Activated T-helper 2 cell treated with anti-CD3 and anti-CD28 coated beads, Interferon-gamma antibody, Interleukin-2, Interleukin-4, amounts not matched to agents 10 μg/mL and 5 μg/mL and 100 μg/mL, durations not matched to agents 14 hours and 24 hours and 36 hours (primary cell): ENCODE results near the gene FGL2. TPM values are rescaled to one million over a fixed set of nuclear protein-coding genes. Genes with fewer than 3 reads are reported as not detected.
A peak's percentile ranks its signal among the peaks of the same experiment; 100 is the strongest.

Experiments used
- DNase-seq: peaks from one replicate; pipeline ENCODE4 v3.0.0; 2021; ENCODE audit warnings: low spot score
- H3K27ac Mint-ChIP-seq: one replicate; pipeline ENCODE4 v1.8.0; 2021; ENCODE audit warnings: mixed read lengths
- H3K27me3 Mint-ChIP-seq: one replicate; pipeline ENCODE4 v1.8.0; 2021; ENCODE audit warnings: low read depth, mixed read lengths
- H3K36me3 Mint-ChIP-seq: one replicate; pipeline ENCODE4 v1.8.0; 2021; ENCODE audit warnings: low read depth, mixed read lengths
- H3K4me1 Mint-ChIP-seq: one replicate; pipeline ENCODE4 v1.8.0; 2021; ENCODE audit warnings: low read depth, mixed read lengths
- H3K4me3 Mint-ChIP-seq: one replicate; pipeline ENCODE4 v1.8.0; 2021; ENCODE audit warnings: low read depth, mild to moderate bottlenecking, moderate library complexity, mixed read lengths
- H3K9me3 Mint-ChIP-seq: one replicate; pipeline ENCODE4 v1.8.0; 2021; ENCODE audit warnings: mixed read lengths
- intact Hi-C: fragments of 100-400 bp; cut with micrococcal nuclease; formaldehyde crosslinking; loops from one replicate; pipeline ENCODE4 v1.15.1; 2023
- total RNA-seq: library from RNA; stranded (reverse); gene quantifications from 2 replicates; pipeline ENCODE4 v1.2.3, GENCODE V29; 2022

The FGL2 gene
- 1.1 and 1.2 TPM in 2 replicates for total RNA-seq

- peaks cover 49% of the 10 kb centered on the region for H3K4me1 Mint-ChIP-seq
- intact Hi-C loops: loop anchor here (10.0 kb wide), 1 partner anchor 74 kb away; the partner anchor contains the start of gene CCDC146
- DNase-seq: no peak
- H3K4me3 Mint-ChIP-seq: peak within 1 kb of the TSS; percentile 88
- H3K36me3 Mint-ChIP-seq: no peaks in the 10 kb centered on the region
- no peaks in the 10 kb centered on the region for H3K9me3 Mint-ChIP-seq
- H3K27ac Mint-ChIP-seq: peak within 1 kb of the TSS; percentile 65
- H3K27me3 Mint-ChIP-seq: no peaks in the 10 kb centered on the region
Observed at GRCh38 chr7:77199013-77199966, at the start of gene FGL2. Gene FGL2, minus strand, starts transcription at chr7:77199819. Its CDS starts 26 bp downstream, at chr7:77199793.

- Mint-ChIP-seq H3K9me3 (no peaks in the 10 kb centered on the region), H3K36me3 (no peaks in the 10 kb centered on the region), H3K27me3 (peaks cover 15% of the 10 kb centered on the region)
Observed at GRCh38 chr7:77248154-77248553, 48.5 kb upstream of the FGL2 start.

GRCh38 chr7:77247206-77247850, 47.7 kb upstream of the FGL2 start:
- intact Hi-C loops: loop anchor here (2.0 to 5.0 kb wide), 4 partner anchors 19 to 123 kb away; no protein-coding TSS in a partner anchor
- H3K27me3 Mint-ChIP-seq: peaks cover 14% of the 10 kb centered on the region
- H3K9me3 Mint-ChIP-seq: no peaks in the 10 kb centered on the region

More at GRCh38 chr7:77248154-77248553, 48.5 kb upstream of the FGL2 start:
- H3K4me3 Mint-ChIP-seq: no peak overlapping the region
- no peak overlapping the region for H3K27ac Mint-ChIP-seq
- no peak for DNase-seq
- intact Hi-C loops: loop anchor here (5.0 kb wide), 1 partner anchor 56 kb away; no protein-coding TSS in a partner anchor
- peaks cover 12% of the 10 kb centered on the region for H3K4me1 Mint-ChIP-seq

GRCh38 chr7:77246026-77246640, 46.5 kb upstream of the FGL2 start:
- Mint-ChIP-seq H3K36me3 (no peaks in the 10 kb centered on the region), H3K4me3 (no peak overlapping the region), H3K4me1 (peaks cover 12% of the 10 kb centered on the region), H3K9me3 (no peaks in the 10 kb centered on the region), H3K27me3 (peaks cover 10% of the 10 kb centered on the region), H3K27ac (no peak overlapping the region)
- no peak for DNase-seq
- intact Hi-C loops: loop anchor here (2.0 to 5.0 kb wide), 4 partner anchors 21 to 121 kb away; no protein-coding TSS in a partner anchor

More at GRCh38 chr7:77247206-77247850, 47.7 kb upstream of the FGL2 start:
- Mint-ChIP-seq H3K4me3 (no peak overlapping the region), H3K36me3 (no peaks in the 10 kb centered on the region), H3K4me1 (peaks cover 12% of the 10 kb centered on the region), H3K27ac (no peak overlapping the region)
- peak; percentile 73 for DNase-seq

GRCh38 chr7:77245015-77245755, 45.6 kb upstream of the FGL2 start:
- no peak overlapping the region for H3K27ac Mint-ChIP-seq
- peaks cover 6% of the 10 kb centered on the region for H3K27me3 Mint-ChIP-seq
- no peak for DNase-seq
- H3K36me3 Mint-ChIP-seq: peaks cover under 1% of the 10 kb centered on the region
- intact Hi-C loops: loop anchor here (5.0 kb wide), 1 partner anchor 53 kb away; no protein-coding TSS in a partner anchor
- H3K4me1 Mint-ChIP-seq: peaks cover 14% of the 10 kb centered on the region
- no peaks in the 10 kb centered on the region for H3K9me3 Mint-ChIP-seq
- no peak overlapping the region for H3K4me3 Mint-ChIP-seq

GRCh38 chr7:77244222-77244934, 44.8 kb upstream of the FGL2 start:
- intact Hi-C loops: no loop called here
- H3K9me3 Mint-ChIP-seq: no peaks in the 10 kb centered on the region
- peaks cover 2% of the 10 kb centered on the region for H3K36me3 Mint-ChIP-seq
- DNase-seq: no peak
- no peak overlapping the region for H3K4me3 Mint-ChIP-seq
- peaks cover 20% of the 10 kb centered on the region for H3K4me1 Mint-ChIP-seq
- no peak overlapping the region for H3K27ac Mint-ChIP-seq
- H3K27me3 Mint-ChIP-seq: no peaks in the 10 kb centered on the region

GRCh38 chr7:77242554-77242953, 42.9 kb upstream of the FGL2 start:
- DNase-seq: no peak
- no peaks in the 10 kb centered on the region for H3K9me3 Mint-ChIP-seq
- intact Hi-C loops: no loop called here
- H3K36me3 Mint-ChIP-seq: peaks cover 6% of the 10 kb centered on the region
- no peak overlapping the region for H3K4me3 Mint-ChIP-seq
- no peaks in the 10 kb centered on the region for H3K27me3 Mint-ChIP-seq
- no peak overlapping the region for H3K27ac Mint-ChIP-seq
- H3K4me1 Mint-ChIP-seq: peaks cover 28% of the 10 kb centered on the region

- Mint-ChIP-seq H3K4me3 (no peak overlapping the region), H3K9me3 (no peaks in the 10 kb centered on the region), H3K36me3 (peaks cover 6% of the 10 kb centered on the region), H3K4me1 (peaks cover 28% of the 10 kb centered on the region), H3K27me3 (no peaks in the 10 kb centered on the region), H3K27ac (no peak overlapping the region)
- no peak for DNase-seq
- intact Hi-C loops: no loop called here
Observed at GRCh38 chr7:77242068-77242467, 42.4 kb upstream of the FGL2 start.

GRCh38 chr7:77239471-77239870, 39.9 kb upstream of the FGL2 start:
- intact Hi-C loops: no loop called here
- Mint-ChIP-seq H3K4me3 (no peak overlapping the region), H3K4me1 (peaks cover 17% of the 10 kb centered on the region), H3K36me3 (peaks cover 6% of the 10 kb centered on the region), H3K9me3 (no peaks in the 10 kb centered on the region), H3K27ac (no peak overlapping the region), H3K27me3 (no peaks in the 10 kb centered on the region)
- no peak for DNase-seq

GRCh38 chr7:77238703-77239136, 39.1 kb upstream of the FGL2 start:
- no peak overlapping the region for H3K27ac Mint-ChIP-seq
- peaks cover 16% of the 10 kb centered on the region for H3K4me1 Mint-ChIP-seq
- H3K4me3 Mint-ChIP-seq: no peak overlapping the region
- no peaks in the 10 kb centered on the region for H3K27me3 Mint-ChIP-seq
- DNase-seq: no peak
- no peaks in the 10 kb centered on the region for H3K9me3 Mint-ChIP-seq
- peaks cover 6% of the 10 kb centered on the region for H3K36me3 Mint-ChIP-seq
- intact Hi-C loops: no loop called here

GRCh38 chr7:77235276-77235675, 35.7 kb upstream of the FGL2 start:
- Mint-ChIP-seq H3K36me3 (peaks cover 6% of the 10 kb centered on the region), H3K4me3 (no peak overlapping the region), H3K27me3 (peaks cover 4% of the 10 kb centered on the region), H3K9me3 (peaks cover 8% of the 10 kb centered on the region), H3K4me1 (peaks cover 19% of the 10 kb centered on the region), H3K27ac (no peak overlapping the region)
- intact Hi-C loops: no loop called here
- no peak for DNase-seq
